ACC112 (cell line): ENCODE data around the gene INMT.

ENCODE experiments used
- H2AFZ ChIP-seq: fragments of 200-600 bp; sonication (generic); one replicate; pipeline ENCODE4 v1.6.0; 2017; ENCODE audit warnings: antibody characterized with exemption, low read length; ENCODE audit not compliant: unreplicated experiment
- H3K27ac ChIP-seq: fragments of 200-600 bp; sonication (generic); 2 replicates; pipeline ENCODE4 v1.5.1; 2014; ENCODE audit warnings: low read depth, mild to moderate bottlenecking, antibody characterized with exemption, low read length, moderate library complexity
- H3K27me3 ChIP-seq: fragments of 200-600 bp; sonication (generic); 2 replicates; pipeline ENCODE4 v1.6.1; 2014; ENCODE audit warnings: mild to moderate bottlenecking, antibody characterized with exemption, low read length, moderate library complexity, mixed read lengths; ENCODE audit not compliant: insufficient read depth
- H3K36me3 ChIP-seq: fragments of 200-600 bp; sonication (generic); 2 replicates; pipeline ENCODE4 v1.6.1; 2016; ENCODE audit warnings: mild to moderate bottlenecking, antibody characterized with exemption, low read length, moderate library complexity, mixed read lengths; ENCODE audit not compliant: insufficient read depth
- H3K4me1 ChIP-seq: fragments of 200-600 bp; sonication (generic); one replicate; pipeline ENCODE4 v1.6.1; 2016; ENCODE audit warnings: low read length, mixed read lengths; ENCODE audit not compliant: insufficient read depth, unreplicated experiment, control insufficient read depth
- H3K4me3 ChIP-seq: fragments of 200-600 bp; sonication (generic); 2 replicates; pipeline ENCODE4 v1.5.1; 2014; ENCODE audit warnings: mild to moderate bottlenecking, low read depth, low read length
- H3K79me2 ChIP-seq: fragments of 200-600 bp; sonication (generic); one replicate; pipeline ENCODE4 v1.6.0; 2016; ENCODE audit warnings: low read length; ENCODE audit not compliant: control insufficient read depth, unreplicated experiment, insufficient read depth

The INMT gene

DNA sequence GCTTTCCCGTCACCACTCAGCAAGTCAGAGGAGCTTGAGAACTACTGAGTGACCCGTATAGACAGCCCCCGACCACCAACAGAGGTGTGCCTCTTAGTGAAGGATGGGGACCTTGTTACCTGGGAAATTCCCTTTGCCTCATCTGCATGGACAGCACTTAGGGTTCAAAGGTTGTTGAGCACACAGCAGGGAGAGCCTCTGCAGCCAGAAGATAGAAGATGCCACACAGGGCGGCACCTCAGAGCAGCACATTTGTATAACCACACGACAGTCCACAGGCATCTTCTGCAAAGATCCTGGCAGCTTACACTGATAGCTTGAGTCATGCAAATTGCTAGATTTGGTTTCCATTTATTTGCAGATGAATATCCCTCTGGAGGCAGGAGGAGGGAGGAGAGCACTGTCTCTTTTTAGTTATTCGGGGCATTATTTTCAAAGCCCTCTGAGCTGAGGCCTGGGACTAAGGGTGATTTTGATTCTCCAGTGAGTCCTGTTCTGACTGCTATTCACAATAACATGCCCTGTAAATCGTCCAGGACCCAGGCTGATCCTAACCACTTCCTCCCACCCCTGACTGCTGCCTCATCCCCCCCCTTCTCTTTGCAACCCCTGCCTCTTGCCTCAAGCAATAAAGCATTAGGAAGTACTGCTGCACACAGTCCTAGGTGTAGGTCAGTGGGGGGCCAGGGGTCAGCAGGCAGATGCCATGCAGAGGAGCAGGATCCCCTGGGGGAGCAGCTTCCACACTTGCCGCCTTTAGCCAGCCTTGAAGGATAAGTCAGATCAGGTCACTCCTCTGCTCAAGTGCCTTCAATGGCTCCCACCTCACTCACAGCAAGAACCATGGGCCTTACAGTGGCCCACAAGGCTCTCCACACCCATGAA lies 24.6 kb upstream of the INMT start:
- H2AFZ ChIP-seq: no peak overlapping the region
- no peaks in the 10 kb centered on the region for H3K4me1 ChIP-seq
- no peaks in the 10 kb centered on the region for H3K36me3 ChIP-seq
- no peaks in the 10 kb centered on the region for H3K79me2 ChIP-seq
- no peak overlapping the region for H3K4me3 ChIP-seq
- H3K27me3 ChIP-seq: peaks cover 69% of the 10 kb centered on the region
- no peak overlapping the region for H3K27ac ChIP-seq

DNA sequence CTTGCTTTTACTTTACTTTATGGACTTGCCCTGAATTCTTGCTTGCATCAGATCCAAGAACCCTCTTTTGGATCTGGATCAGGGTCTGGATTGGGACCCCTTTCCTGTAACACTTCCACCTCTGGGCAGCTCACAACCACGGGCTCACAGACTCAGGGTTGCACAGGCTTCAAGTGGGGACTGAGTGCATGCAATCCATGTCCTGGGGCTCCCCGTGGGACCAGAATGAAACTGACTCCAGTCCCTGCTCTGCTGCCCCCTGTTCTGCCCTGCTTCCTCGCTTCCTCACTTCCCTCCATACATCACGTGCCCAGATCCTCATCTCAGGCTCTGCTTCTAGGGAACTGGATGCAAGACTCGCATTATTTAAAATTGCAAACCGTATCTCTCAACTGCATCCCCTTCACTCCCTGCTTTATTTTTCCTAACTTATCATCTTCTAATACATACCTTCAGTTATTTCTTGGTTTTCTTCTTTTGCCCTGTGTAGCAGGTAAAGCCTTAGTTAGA lies 23.3 kb upstream of the INMT start:
- H3K4me1 ChIP-seq: no peaks in the 10 kb centered on the region
- H2AFZ ChIP-seq: no peak overlapping the region
- peaks cover 64% of the 10 kb centered on the region for H3K27me3 ChIP-seq
- no peaks in the 10 kb centered on the region for H3K36me3 ChIP-seq
- H3K27ac ChIP-seq: no peak overlapping the region
- H3K79me2 ChIP-seq: no peaks in the 10 kb centered on the region
- H3K4me3 ChIP-seq: no peak overlapping the region

GRCh38 chr7:30729642-30730041 lies 22.3 kb upstream of the INMT start:
- Histone ChIP-seq H3K4me3 (no peak overlapping the region), H3K27ac (no peak overlapping the region), H3K36me3 (no peaks in the 10 kb centered on the region), H3K79me2 (no peaks in the 10 kb centered on the region), H3K27me3 (peaks cover 55% of the 10 kb centered on the region), H3K4me1 (no peaks in the 10 kb centered on the region), H2AFZ (no peak overlapping the region)

DNA sequence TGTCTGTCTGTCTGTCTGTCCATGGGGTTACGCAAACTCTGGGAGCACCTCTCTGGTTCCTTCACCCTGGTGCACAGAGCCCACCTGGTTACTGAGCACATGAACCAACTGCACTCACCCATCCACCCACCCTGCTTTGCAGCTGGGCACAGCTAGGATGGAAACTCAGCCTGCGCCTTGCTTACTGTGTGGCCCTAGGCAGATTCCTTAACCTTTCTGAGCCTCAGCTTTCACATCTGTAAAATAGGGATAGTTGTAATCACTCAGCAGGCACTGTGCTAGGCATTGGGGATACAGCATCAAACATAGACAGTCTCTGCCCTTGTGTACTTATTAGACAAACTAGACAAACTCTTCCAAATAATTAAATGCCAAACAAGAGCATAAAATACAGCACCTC lies 21.8 kb upstream of the INMT start:
- Histone ChIP-seq H2AFZ (no peak overlapping the region), H3K36me3 (no peaks in the 10 kb centered on the region), H3K4me3 (no peak overlapping the region), H3K79me2 (no peaks in the 10 kb centered on the region), H3K27me3 (peaks cover 51% of the 10 kb centered on the region), H3K27ac (no peak overlapping the region), H3K4me1 (no peaks in the 10 kb centered on the region)

GRCh38 chr7:30730996-30731395 lies 20.9 kb upstream of the INMT start:
- peaks cover 52% of the 10 kb centered on the region for H3K27me3 ChIP-seq
- H3K36me3 ChIP-seq: no peaks in the 10 kb centered on the region
- no peak overlapping the region for H3K4me3 ChIP-seq
- no peak overlapping the region for H2AFZ ChIP-seq
- no peaks in the 10 kb centered on the region for H3K4me1 ChIP-seq
- H3K79me2 ChIP-seq: no peaks in the 10 kb centered on the region
- H3K27ac ChIP-seq: no peak overlapping the region

- Histone ChIP-seq H3K27me3 (peaks cover 53% of the 10 kb centered on the region), H3K27ac (no peak overlapping the region), H3K79me2 (no peaks in the 10 kb centered on the region), H3K4me3 (no peak overlapping the region), H2AFZ (no peak overlapping the region), H3K4me1 (no peaks in the 10 kb centered on the region), H3K36me3 (no peaks in the 10 kb centered on the region)
Measured at GRCh38 chr7:30731581-30731980, 20.4 kb upstream of the INMT start.

GRCh38 chr7:30732606-30733005 lies 19.3 kb upstream of the INMT start:
- no peaks in the 10 kb centered on the region for H3K4me1 ChIP-seq
- H2AFZ ChIP-seq: no peak overlapping the region
- H3K27me3 ChIP-seq: peaks cover 59% of the 10 kb centered on the region
- no peak overlapping the region for H3K27ac ChIP-seq
- H3K79me2 ChIP-seq: no peaks in the 10 kb centered on the region
- H3K4me3 ChIP-seq: no peak overlapping the region
- no peaks in the 10 kb centered on the region for H3K36me3 ChIP-seq

GRCh38 chr7:30733216-30733615 lies 18.7 kb upstream of the INMT start:
- Histone ChIP-seq H3K4me3 (no peak overlapping the region), H3K27ac (no peak overlapping the region), H3K79me2 (no peaks in the 10 kb centered on the region), H2AFZ (no peak overlapping the region), H3K36me3 (no peaks in the 10 kb centered on the region), H3K27me3 (peaks cover 65% of the 10 kb centered on the region), H3K4me1 (no peaks in the 10 kb centered on the region)

DNA sequence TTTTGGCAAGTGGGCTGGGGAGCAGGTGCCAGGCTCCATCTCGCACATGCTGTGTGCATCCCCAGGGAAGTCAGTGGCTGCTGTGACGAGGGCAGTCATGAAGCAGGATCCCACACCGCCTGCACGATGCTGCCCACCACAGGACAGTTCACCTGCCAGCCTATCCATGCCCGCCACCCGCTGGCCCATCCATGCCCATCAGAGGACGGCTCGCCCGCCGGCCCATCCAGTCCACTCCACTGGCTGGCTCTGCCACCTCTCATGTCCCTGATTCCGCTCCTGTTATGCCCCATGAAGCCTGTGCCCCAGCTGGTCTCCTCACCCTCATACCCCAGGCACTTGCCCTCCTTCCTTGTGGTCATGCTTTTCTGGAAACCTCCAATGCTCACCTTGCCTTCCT lies 18.2 kb upstream of the INMT start:
- H3K4me1 ChIP-seq: no peaks in the 10 kb centered on the region
- no peaks in the 10 kb centered on the region for H3K79me2 ChIP-seq
- H3K27me3 ChIP-seq: peaks cover 67% of the 10 kb centered on the region
- H2AFZ ChIP-seq: no peak overlapping the region
- no peaks in the 10 kb centered on the region for H3K36me3 ChIP-seq
- H3K27ac ChIP-seq: no peak overlapping the region
- no peak overlapping the region for H3K4me3 ChIP-seq

DNA sequence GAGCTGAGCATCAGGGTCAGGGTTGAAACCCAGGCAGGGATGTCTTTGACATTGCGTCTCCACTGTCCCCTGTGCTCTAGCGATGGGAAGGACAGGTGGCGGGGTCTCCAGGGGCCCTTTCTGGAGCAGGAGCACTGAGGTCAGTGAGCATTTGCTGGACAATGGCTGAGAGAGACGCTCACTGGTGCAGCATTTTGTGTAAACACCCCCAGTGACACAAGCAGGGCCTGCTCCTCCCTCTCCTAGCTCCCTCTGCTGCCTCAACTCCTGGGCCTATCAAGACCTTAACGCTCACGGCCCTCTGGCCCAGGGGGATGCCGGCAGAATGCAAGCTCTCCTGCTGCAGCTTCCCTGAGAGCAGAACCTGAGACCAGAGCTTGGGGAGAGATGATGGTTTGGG lies 17.4 kb upstream of the INMT start:
- Histone ChIP-seq H3K79me2 (no peaks in the 10 kb centered on the region), H3K4me1 (no peaks in the 10 kb centered on the region), H3K36me3 (no peaks in the 10 kb centered on the region), H3K27ac (no peak overlapping the region), H2AFZ (no peak overlapping the region), H3K27me3 (peaks cover 68% of the 10 kb centered on the region), H3K4me3 (no peak overlapping the region)

GRCh38 chr7:30735631-30736030 lies 16.3 kb upstream of the INMT start:
- no peak overlapping the region for H2AFZ ChIP-seq
- no peak overlapping the region for H3K4me3 ChIP-seq
- no peaks in the 10 kb centered on the region for H3K36me3 ChIP-seq
- H3K27me3 ChIP-seq: peaks cover 67% of the 10 kb centered on the region
- no peaks in the 10 kb centered on the region for H3K79me2 ChIP-seq
- no peaks in the 10 kb centered on the region for H3K4me1 ChIP-seq
- no peak overlapping the region for H3K27ac ChIP-seq
